Ishikawa (cell line): ENCODE data around the gene PRDM10.

Experiments used
- EGR1 ChIP-seq: IDR thresholded peaks from 2 replicates; pipeline ENCODE4 v1.6.1; 2012
- EP300 ChIP-seq: IDR thresholded peaks from 2 replicates; pipeline ENCODE4 v1.6.1; 2012; ENCODE audit warnings: borderline replicate concordance
- NFIC ChIP-seq: IDR thresholded peaks from 2 replicates; pipeline ENCODE4 v1.6.1; 2012
- RAD21 ChIP-seq: IDR thresholded peaks from 2 replicates; pipeline ENCODE4 v1.6.1; 2012; ENCODE audit warnings: low read depth
- TAF1 ChIP-seq: IDR thresholded peaks from 2 replicates; pipeline ENCODE4 v1.6.1; 2012; ENCODE audit warnings: low read depth, mild to moderate bottlenecking
- TEAD4 ChIP-seq: IDR thresholded peaks from 2 replicates; pipeline ENCODE4 v1.6.1; 2012
- ZBTB7A ChIP-seq: IDR thresholded peaks from 2 replicates; pipeline ENCODE4 v1.6.1; 2012; ENCODE audit warnings: low read depth
- TF ChIP-seq, protein P1 (sequence below): IDR thresholded peaks from 2 replicates; pipeline ENCODE4 v1.6.1; 2012

DNA sequence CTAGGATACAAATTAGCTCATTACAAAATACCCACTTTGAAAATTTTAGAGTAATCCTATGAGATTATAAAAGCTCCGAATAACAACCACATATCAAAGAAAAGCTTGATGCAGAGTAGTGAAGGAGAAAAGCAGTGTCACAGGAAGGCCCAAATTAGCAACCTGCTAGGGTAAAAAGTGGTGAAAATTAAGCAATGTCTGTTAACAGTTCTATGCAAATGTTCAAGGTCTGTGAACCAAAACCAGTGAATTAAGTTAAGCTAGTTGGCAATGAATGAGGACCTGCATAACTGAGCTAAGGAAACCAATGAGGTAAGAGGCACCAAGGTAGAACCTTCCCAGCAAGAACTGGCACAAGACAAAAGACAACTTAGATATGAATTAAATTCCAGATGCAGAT lies 29.6 kb downstream of the PRDM10 start:
- TF ChIP-seq EGR1 (no peak), EP300 (no peak), TEAD4 (no peak), RAD21 (no peak), NFIC (no peak), TAF1 (no peak), ZBTB7A (no peak)
- TF ChIP-seq, protein P1, sequence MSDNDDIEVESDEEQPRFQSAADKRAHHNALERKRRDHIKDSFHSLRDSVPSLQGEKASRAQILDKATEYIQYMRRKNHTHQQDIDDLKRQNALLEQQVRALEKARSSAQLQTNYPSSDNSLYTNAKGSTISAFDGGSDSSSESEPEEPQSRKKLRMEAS = no peak
